ENCODE results near the gene CEP95.

The CEP95 gene

GRCh38 chr17:64520359-64520758 lies 13.6 kb downstream of the CEP95 start:
- Histone ChIP-seq H3K9ac (no peak overlapping the region), H3K27ac (no peak overlapping the region), H3K27me3 (ENCODE audit: control insufficient read depth, insufficient read depth, low read length) (no peaks in the 10 kb centered on the region), H2AFZ (no peak overlapping the region), H3K4me2 (ENCODE audit: low read length) (no peak overlapping the region), H3K36me3 (ENCODE audit: control insufficient read depth, insufficient read depth, low read length) (no peaks in the 10 kb centered on the region), H3K9me3 (ENCODE audit: control insufficient read depth, low read length) (no peaks in the 10 kb centered on the region), H3K4me3 (ENCODE audit: low read depth, low read length) (no peak overlapping the region), H3K4me1 (no peaks in the 10 kb centered on the region), H3K79me2 (peaks cover 23% of the 10 kb centered on the region)
- TF ChIP-seq, protein P1, sequence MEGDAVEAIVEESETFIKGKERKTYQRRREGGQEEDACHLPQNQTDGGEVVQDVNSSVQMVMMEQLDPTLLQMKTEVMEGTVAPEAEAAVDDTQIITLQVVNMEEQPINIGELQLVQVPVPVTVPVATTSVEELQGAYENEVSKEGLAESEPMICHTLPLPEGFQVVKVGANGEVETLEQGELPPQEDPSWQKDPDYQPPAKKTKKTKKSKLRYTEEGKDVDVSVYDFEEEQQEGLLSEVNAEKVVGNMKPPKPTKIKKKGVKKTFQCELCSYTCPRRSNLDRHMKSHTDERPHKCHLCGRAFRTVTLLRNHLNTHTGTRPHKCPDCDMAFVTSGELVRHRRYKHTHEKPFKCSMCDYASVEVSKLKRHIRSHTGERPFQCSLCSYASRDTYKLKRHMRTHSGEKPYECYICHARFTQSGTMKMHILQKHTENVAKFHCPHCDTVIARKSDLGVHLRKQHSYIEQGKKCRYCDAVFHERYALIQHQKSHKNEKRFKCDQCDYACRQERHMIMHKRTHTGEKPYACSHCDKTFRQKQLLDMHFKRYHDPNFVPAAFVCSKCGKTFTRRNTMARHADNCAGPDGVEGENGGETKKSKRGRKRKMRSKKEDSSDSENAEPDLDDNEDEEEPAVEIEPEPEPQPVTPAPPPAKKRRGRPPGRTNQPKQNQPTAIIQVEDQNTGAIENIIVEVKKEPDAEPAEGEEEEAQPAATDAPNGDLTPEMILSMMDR (IDR thresholded peaks at IDR 0.05): no peak

GRCh38 chr17:64527914-64528313 lies 21.1 kb downstream of the CEP95 start:
- H3K27ac ChIP-seq: no peak overlapping the region
- H3K36me3 ChIP-seq (ENCODE audit: control insufficient read depth, insufficient read depth, low read length): no peaks in the 10 kb centered on the region
- no peaks in the 10 kb centered on the region for H3K4me1 ChIP-seq
- TF ChIP-seq, protein P1 (IDR thresholded peaks at IDR 0.05): no peak
- H3K4me2 ChIP-seq (ENCODE audit: low read length): no peak overlapping the region
- no peaks in the 10 kb centered on the region for H3K9me3 ChIP-seq (ENCODE audit: control insufficient read depth, low read length)
- H3K9ac ChIP-seq: no peak overlapping the region
- no peaks in the 10 kb centered on the region for H3K27me3 ChIP-seq (ENCODE audit: control insufficient read depth, insufficient read depth, low read length)
- H2AFZ ChIP-seq: no peak overlapping the region
- no peak overlapping the region for H3K4me3 ChIP-seq (ENCODE audit: low read depth, low read length)
- H3K79me2 ChIP-seq: peaks cover 5% of the 10 kb centered on the region

DNA sequence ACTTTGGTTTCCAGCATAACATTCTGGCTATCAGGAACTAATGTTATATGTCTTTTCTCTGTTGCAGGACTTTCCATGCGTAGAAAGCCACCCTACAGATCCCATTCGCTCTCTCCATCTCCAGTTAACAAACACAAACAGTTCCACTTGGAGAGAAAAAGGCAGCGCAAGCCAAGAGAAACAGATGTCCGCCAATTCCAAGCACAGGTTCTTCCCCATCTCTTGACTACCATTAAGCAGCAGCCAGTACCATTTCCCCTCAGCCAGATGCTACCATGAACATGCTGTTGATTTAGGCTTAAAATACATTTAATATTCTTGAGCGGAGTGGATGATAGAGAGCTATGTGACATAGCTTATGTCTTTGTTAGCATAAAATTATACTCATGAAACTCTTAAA lies 22.4 kb downstream of the CEP95 start:
- TF ChIP-seq, protein P1 (IDR thresholded peaks at IDR 0.05): no peak
- H3K4me1 ChIP-seq: no peaks in the 10 kb centered on the region
- no peak overlapping the region for H3K4me2 ChIP-seq (ENCODE audit: low read length)
- H3K4me3 ChIP-seq (ENCODE audit: low read depth, low read length): no peak overlapping the region
- no peaks in the 10 kb centered on the region for H3K36me3 ChIP-seq (ENCODE audit: control insufficient read depth, insufficient read depth, low read length)
- no peak overlapping the region for H3K27ac ChIP-seq
- peaks cover 3% of the 10 kb centered on the region for H3K79me2 ChIP-seq
- H3K9me3 ChIP-seq (ENCODE audit: control insufficient read depth, low read length): no peaks in the 10 kb centered on the region
- no peak overlapping the region for H3K9ac ChIP-seq
- no peaks in the 10 kb centered on the region for H3K27me3 ChIP-seq (ENCODE audit: control insufficient read depth, insufficient read depth, low read length)
- no peak overlapping the region for H2AFZ ChIP-seq

DNA sequence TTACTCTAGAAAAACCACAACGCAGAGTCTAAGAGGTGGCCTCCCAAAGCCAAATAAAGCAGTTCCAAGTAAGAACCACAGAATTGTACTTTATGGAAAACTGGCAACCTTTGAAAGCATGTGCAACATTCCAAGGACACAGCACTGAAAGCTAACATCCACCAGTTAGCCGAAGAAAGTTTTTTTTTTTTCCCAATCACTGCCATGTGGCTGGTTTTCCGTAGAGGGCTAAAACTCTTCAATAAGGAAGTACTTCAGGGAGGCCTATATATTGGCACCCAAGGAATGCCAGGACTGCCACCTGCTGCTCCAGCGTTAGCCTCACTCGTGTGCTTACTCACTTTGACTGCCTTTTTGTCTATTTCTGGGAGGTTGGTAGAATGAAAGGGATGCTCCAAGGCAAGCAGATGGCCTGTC lies 25.2 kb downstream of the CEP95 start:
- no peak overlapping the region for H3K9ac ChIP-seq
- H3K9me3 ChIP-seq (ENCODE audit: control insufficient read depth, low read length): no peaks in the 10 kb centered on the region
- H3K27me3 ChIP-seq (ENCODE audit: control insufficient read depth, insufficient read depth, low read length): no peaks in the 10 kb centered on the region
- H3K4me3 ChIP-seq (ENCODE audit: low read depth, low read length): no peak overlapping the region
- H3K27ac ChIP-seq: no peak overlapping the region
- H3K4me1 ChIP-seq: no peaks in the 10 kb centered on the region
- no peak overlapping the region for H2AFZ ChIP-seq
- TF ChIP-seq, protein P1 (IDR thresholded peaks at IDR 0.05): no peak
- H3K36me3 ChIP-seq (ENCODE audit: control insufficient read depth, insufficient read depth, low read length): no peaks in the 10 kb centered on the region
- H3K4me2 ChIP-seq (ENCODE audit: low read length): no peak overlapping the region
- H3K79me2 ChIP-seq: no peaks in the 10 kb centered on the region

DNA sequence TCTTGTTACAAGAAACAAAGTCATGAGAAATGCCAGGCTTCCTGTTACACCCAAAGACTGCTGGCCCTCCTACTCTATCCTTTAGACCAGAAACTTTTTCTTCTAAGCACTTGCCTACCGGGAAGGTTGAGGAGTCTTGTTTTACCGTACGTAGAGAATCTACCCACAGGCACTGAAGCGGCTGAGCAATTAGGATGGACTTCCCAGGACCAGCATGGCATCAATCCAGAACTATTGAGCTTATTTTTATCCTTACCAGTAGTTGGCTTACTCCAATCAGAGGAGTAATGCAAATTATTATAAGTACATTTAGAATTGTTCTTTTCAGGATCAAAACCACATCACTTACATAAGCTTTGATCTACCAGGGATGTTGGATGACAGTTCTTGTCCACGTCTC lies 25.6 kb downstream of the CEP95 start:
- H3K36me3 ChIP-seq (ENCODE audit: control insufficient read depth, insufficient read depth, low read length): no peaks in the 10 kb centered on the region
- TF ChIP-seq, protein P1 (IDR thresholded peaks at IDR 0.05): no peak
- no peaks in the 10 kb centered on the region for H3K4me1 ChIP-seq
- H2AFZ ChIP-seq: no peak overlapping the region
- no peak overlapping the region for H3K9ac ChIP-seq
- H3K27me3 ChIP-seq (ENCODE audit: control insufficient read depth, insufficient read depth, low read length): no peaks in the 10 kb centered on the region
- H3K4me3 ChIP-seq (ENCODE audit: low read depth, low read length): no peak overlapping the region
- H3K9me3 ChIP-seq (ENCODE audit: control insufficient read depth, low read length): no peaks in the 10 kb centered on the region
- H3K27ac ChIP-seq: no peak overlapping the region
- H3K4me2 ChIP-seq (ENCODE audit: low read length): no peak overlapping the region
- H3K79me2 ChIP-seq: no peaks in the 10 kb centered on the region

Measured in parathyroid adenoma (tissue), 2 donors.